Glomerular visceral epithelial cell (primary cell): ENCODE data around the gene LYRM2.
"Not testable (repeated sequence)": the region's sequence is repeated elsewhere in the genome, so short reads cannot be mapped to it uniquely, and the experiment has no call there.

Experiments
- DNase-seq: peaks from one replicate; pipeline ENCODE4 v3.0.0-alpha.2; 2016; ENCODE audit errors: extremely low spot score

Gene LYRM2

DNA sequence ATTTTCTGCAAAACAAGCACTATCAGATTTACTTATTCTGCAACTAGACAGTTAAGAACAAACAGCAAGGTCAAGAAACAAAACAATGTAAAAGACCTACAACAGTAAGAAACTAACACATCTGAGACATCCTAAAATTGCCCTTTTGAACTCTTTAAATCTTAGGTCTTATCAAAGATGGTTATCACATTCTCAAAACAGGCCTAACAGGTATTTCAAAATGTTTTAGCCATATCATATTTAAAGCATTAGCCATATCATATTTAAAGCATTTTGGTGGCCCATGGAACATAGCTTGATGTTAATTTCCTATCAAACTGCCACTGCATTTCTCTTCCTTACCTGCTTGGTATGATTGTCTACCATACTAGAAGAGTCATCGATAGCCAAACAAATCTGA is 11.1 kb upstream of the LYRM2 start:
- DNase-seq, result no peak

DNA sequence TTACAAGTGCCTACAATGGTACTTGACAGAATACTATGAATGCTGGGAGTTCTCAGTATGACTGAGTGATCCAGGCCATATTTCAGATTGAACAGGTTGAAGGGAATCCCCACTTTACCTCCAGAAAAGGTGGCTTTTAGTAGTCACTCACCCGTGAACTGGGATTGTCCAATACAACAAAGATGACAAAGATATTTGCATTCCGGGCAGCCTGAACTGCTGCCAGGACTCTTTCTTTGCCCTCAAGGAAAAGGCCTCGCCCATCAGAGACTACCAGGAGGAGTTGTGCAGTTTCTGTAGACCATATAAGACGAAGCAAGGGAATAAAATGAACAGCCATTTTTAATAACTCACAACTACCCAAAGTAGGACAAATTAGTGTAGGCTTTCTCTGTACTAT is 6.3 kb upstream of the LYRM2 start:
- no peak for DNase-seq

DNA sequence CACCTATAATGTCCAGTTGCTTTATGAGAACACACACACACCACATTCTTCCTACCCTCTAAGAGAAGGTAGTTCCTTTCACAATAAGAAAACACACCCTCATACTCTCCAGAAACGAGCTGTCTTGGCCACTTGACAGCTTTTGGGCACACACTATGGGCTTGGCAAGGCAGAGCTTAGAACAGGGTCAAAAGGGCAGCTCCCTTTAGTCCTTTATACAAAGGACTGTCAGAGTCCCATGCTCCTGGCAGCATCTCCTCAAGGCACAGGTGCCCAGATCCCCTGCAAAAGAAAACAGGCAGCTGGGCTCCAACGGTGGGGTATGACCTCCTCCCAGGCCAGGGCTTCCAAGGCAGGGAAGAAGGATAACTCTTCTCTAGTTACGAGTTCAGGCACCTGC is 4.9 kb upstream of the LYRM2 start:
- DNase-seq, result no peak

DNA sequence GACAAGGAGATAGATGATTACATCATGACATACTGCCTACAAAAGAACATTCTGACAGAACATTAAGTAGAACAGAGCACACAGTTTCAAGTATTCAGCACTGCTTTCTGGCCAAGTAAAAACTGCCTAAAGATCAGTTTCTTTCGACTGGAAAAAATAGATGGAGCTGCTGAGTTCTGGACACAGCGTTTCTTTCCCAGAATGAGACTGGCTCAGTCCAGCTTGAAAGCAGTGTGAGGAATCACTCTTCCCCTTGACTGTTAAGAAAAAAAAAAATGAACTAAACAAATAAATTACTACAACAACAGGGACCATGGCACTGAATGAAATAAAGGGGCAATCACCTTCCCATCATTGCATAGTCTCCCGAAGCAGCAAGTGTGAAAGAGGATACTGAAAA is 4.4 kb upstream of the LYRM2 start:
- DNase-seq, result no peak

DNA sequence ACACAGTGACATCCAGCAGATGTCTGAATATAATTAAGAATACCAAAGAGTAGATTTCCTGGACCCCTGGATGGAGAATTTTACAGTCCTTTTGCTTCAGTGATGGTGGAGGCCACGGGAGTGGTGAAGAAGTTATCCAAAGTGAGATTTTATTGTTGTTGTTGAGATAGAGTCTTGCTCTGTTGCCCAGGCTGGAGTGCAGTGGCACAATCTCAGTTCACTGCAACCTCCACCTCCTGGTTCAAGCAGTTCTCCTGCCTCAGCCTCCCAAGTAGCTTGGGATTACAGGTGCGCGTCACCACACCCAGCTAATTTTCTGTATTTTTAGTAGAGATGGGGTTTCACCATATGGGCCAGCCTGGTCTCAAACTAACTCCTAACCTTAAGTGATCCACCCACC is 3.0 kb upstream of the LYRM2 start:
- not testable (repeated sequence) for DNase-seq

DNA sequence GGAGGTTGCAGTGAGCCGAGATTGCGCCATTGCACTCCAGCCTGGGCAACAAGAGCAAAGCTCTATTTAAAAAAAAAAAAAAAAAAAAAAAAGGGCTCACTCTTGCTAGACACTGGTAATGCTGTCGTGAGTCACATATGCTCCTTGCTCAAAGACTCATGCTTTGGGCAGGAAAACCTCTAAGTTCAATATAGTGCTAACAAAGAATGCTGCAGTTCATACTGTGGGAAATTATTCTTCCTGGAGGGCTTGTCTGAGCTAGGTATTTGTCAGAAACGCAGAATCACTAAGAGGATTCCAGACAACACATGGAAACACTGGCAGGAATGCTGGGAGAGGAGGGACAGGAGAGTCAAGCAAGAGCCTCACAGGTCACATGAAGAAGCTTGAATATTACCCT is 2.3 kb upstream of the LYRM2 start:
- DNase-seq, result peak; percentile 53

DNA sequence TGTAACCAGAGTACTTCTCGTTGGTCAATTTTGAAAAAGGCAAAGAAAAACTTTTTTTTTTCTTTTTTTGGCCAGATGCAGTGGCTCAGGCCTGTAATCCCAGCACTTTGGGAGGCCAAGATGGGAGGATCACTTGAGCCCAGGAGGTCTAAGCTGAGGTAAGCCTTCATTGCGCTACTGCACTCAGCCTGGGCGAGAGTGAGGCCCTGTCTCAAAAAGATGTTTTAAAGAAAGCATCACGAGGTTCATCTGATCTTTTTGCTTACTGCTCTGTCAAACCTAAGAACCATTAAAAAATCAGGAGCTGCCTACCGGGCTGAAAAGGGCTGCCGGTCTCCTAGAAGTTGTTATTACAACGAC is 607 bp downstream of the LYRM2 start:
- no peak for DNase-seq

DNA sequence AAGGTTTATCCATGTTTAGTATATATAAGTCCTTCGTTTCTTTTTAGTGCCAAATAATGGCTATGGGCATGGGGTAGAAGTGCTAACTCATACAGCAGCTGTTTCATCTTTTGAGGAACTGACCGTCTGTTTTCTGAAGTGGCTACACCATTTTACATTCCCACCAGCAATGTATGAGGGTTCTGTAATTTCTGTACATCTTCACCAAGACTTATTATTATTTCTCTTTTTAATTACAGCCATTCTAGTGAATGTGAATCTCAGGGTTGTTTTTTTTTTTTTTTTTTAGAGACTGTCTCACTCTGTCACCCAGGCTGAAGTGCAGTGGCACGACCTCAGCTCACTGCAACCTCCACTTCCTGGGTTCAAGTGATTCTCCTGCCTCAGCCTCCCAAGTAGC is 2.1 kb downstream of the LYRM2 start:
- DNase-seq, result not testable (repeated sequence)

DNA sequence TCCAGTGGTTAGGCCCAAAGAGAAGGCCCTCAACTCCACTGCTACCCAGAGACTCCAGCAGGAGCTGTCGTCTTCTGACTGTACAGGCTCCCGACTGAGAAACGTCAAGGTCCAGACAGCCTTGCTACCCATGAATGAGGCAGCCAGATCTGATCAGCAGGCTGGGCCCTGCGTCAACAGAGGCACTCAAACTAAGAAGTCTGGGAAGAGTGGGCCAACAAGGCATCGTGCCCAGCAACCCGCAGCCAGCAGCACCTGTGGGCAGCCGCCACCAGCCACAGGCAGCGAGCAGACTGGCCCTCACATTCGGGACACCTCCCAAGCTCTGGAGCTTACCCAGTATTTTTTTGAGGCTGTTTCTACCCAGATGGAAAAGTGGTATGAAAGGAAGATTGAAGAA is 8.1 kb downstream of the LYRM2 start:
- no peak for DNase-seq

DNA sequence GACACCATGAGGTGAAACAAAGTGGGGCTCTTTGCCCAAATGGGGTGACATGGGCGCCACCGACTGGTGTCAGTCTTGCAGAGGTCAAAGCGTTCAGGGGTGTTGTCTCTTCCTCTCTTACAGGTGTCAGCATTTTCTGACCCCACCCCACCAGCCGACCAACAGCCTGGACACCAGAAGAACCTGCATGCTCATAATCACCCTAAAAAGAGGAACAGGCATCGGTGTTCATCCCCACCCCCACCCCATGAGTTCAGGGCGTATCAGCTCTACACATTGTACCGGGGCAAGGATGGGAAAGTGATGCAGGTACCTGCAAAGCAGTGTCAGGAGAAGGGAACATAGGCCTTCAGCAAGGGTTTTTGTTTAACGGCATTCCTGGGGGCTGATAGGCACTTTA is 14.8 kb downstream of the LYRM2 start:
- DNase-seq, result no peak

DNA sequence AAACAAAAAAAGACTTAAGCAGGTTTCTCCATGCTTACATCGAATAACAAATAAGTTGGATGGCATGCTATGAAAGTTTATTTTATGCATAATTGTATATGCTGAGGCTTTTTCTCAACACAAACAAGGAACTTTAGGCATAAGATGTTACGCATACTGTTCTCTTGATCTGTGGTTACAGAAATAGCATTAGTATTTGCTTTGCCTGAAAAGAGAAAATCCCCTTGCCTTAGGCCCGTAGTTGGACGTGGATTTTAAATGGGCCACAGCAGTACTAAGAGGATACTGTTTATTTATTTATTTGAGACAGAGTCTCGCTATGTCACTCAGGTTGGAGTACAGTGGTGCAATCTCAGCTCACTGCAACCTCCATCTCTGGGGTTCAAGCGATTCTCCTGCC is 19.0 kb downstream of the LYRM2 start:
- DNase-seq, result no peak

DNA sequence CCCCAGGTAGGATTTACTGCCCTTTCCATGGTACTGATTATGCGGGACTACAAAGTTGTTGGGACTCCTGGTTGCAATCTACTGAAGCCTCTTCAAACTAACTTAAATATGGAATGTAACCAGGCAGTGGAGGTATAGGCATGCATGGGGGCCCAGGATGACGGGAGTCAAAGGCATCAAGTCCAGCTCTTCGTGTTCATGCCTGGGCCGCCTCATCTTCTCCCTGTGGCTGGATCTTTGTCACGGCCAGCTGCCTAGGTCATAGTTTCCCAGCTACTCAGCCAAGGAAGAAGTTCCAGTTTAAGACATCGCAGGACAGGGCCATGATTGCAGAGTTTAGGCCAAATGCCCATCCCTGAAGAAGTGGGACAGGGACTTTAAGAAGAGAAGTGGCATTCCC is 20.5 kb downstream of the LYRM2 start:
- no peak for DNase-seq

DNA sequence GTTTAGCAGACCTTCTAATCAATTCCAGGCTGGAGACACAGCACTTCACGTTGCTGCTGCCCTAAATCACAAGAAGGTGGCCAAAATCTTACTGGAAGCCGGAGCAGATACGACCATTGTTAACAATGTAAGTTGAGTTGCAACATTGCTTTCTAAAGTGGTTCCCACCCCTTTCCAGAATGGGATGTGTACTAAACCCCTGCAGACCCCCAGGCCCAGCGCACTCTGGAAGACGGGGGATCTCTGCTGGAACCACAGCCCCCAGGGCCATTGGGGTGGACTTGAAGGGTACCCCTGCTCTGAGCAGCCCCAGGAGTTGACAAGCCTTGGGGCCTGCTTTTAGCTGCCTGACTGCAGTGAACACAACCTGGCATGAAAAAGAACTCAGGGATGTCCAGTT is 22.0 kb downstream of the LYRM2 start:
- no peak for DNase-seq

DNA sequence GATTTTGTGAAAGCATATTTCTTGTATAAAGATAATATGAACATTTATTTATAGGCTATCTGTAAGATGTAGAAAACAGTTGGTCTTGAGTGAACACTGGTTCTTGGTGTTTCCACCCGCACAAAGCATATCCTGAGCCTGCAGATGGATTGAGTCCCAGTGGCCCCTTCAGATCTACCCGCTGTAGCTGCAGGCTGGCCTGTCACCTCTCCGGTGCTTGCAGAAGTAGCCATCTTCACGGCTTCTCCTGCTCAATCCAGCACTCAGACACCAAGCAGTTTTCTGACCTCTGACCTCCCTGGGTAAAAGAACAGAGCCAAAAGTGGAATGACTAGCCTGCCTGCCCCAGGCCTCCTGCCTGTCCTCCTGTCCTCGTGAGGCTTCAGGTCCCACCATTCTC is 22.7 kb downstream of the LYRM2 start:
- DNase-seq, result no peak

DNA sequence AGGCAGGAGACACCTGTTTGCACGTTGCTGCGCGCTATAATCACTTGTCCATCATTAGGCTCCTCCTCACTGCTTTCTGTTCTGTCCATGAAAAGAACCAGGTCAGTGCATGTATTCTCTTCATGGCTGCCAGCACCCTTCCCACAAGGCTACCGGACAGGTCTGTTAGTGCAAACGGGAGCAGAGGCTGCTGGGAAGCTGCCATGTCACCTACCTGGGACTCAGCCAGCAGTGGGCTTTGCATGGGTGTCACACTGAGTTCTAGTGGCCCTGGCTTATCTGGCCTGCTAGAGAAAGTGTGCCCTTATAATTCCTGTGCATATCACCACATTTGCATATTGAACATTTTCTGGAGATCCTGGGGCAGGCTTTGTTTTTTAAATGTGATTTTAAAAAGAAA is 24.8 kb downstream of the LYRM2 start:
- DNase-seq, result no peak

DNA sequence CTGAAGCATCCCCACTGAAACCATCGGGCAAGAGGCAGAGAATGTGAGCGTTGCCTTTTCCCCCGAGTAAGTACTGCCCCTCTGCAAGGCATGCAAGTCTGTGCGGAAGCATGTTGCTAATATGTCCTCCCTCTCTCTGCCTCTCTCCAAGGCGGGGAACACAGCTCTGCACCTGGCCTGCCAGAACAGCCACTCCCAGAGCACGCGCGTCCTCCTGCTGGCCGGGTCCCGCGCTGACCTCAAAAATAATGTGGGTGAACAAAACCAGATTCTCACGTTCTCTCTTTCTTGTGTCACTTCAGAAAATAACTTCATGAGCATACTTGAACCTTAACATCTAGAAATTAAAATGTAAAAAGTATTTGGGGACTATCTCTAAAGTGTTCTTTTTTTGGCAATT is 26.4 kb downstream of the LYRM2 start:
- DNase-seq, result peak; percentile 6

DNA sequence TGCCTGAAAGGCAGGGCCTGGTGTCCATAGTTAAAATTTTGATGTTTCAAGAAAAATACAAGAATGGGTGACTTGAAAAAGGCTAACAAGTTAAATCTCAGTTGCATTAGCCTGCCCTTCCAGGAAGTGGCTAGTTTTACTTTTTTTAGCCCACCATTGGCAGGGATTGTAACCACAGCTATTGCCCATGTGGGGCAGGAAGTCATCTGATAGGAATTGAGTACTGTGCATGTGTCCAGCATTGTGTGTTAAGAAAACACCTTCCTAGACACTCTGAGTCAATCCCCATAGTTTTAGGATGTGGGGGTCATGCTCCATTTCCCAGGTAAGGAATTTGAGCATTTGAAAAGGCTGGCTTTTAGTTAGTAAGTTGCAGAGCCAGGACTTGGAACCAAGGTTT is 26.9 kb downstream of the LYRM2 start:
- DNase-seq, result peak; percentile 57

DNA sequence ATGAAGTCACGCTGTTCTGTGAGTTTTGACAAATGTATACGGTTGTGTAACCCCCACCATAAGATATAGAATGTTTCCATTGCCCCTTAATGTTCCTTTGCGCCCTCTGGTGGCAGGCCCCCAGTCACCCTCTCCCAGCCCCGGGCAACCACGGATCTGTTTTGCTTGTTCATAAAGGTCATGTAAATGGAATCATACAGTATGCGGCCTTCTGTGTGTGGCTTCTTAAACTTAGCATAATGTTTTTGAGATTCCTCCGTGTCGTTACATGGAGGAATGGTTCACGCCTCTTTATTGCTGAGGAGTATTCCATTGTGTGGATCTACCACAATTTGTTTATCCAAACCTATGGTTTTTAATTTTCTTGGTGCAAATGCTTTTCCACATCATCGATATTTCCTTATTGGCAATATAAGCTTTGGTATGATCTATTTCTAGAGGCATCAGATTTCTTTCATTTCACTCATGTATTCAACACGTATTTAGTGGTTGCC is 28.4 kb downstream of the LYRM2 start:
- DNase-seq, result peak; percentile 38

DNA sequence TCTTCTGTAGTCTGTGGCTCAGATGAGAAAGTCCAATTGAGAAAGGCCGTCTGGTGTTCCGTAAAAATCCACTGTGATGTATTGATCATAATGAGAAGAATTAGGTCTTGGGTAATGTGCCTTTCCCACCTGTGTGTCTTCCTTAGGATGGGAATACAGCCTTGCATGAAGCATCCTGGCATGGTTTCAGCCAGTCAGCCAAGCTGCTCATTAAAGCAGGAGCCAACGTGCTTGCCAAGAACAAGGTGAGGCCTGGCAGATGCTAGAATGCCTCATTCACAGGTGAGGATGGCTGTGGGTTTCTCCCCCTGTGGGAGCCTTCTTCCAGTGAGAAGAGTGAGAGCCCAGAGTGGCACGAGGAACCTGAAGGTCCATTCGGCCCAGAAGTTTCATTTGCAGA is 32.7 kb downstream of the LYRM2 start:
- no peak for DNase-seq

DNA sequence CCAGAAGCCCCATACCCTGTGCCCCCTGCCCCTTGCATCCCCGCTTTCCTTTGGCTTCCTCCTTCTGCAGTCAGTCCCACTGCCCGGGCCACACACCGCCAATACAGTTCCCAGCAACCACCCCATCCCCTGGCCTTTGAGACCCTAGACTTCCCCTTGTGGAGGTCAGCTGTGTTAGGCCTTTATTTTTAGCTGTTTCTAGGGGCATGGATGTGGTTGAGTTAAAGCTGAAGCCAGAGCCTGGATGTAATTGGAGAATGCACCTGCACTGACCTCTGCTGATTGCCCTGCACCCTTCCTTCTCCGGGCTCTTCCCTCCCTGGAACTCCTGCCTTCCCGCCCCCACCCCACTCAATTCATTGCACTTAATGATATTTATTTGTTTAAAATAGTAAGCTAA is 33.9 kb downstream of the LYRM2 start:
- no peak for DNase-seq

DNA sequence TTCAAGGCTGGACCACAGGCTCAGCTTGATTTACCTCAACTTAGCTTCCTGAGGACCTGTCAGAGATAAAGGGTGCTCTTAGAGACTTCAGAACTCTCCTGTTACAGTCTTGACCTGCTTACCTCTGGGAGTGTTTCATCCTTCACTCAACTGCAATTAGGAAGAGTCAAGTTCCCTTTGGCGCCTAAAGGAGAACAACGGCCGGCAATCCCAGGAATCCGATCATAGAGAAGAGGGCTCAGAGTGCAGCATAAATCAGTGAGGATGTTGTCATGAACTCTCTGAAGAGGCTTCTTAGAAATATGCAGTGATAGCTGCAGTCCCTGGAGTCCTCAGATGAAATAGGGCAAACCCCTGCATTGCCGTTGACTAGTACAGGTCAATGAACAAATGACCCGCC is 36.4 kb downstream of the LYRM2 start:
- no peak for DNase-seq

DNA sequence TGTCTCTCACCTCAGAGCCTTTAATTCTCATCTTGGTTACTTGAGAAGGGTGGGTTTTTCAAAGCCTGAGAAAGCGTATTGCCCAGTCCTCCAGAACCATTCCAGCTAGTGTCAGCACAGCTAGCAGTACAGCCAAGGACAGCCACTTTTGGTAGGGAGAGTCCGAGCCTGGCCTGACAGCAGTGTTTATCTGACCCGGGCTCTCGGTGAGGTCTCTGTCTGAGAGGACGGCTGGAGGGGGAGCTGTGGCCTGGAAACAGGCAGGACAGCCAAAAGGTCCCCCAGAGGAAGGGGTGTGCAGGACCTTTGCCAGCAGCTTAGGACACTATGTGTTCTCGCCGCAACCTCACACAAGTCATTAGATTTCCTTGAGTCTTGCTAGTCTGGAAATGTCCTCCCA is 38.8 kb downstream of the LYRM2 start:
- no peak for DNase-seq

DNA sequence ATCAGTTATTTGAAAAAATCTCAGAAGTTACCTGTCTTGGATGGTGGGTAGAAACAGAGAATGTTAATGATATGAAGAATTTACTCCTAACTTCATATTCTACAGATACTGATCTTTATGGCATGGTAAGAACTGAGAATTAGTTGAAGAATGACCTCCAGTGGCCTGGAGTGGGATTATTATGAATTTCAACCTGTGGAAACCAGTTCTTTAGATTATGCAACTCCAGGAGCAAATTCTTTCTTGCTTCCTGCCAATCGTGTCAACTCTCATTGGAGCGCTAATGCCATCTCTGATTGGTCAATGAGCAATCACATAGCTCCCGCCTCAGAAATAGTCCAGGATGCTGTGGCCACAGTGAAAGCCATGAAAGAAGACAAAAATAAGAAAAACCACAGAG is 40.6 kb downstream of the LYRM2 start:
- peak; percentile 58 for DNase-seq

DNA sequence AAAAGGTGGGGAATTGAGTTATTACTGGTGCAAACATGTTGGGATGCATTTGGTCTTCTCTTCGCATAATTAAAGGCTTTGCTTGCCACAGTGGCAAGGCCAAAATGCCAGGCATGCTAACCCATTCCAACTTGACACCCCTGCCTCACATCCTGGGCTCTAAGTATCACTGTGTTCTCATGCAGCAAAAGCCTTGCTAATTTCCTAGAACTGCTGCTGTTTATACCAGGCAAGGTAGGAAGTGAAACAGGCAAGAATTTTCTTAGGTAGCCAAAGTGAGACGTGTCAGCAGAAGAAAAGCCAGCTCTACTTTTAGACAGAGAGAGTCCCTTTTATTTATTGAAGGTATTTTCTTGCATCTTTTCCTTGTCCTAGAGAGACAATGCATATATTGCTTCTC is 41.2 kb downstream of the LYRM2 start:
- no peak for DNase-seq

DNA sequence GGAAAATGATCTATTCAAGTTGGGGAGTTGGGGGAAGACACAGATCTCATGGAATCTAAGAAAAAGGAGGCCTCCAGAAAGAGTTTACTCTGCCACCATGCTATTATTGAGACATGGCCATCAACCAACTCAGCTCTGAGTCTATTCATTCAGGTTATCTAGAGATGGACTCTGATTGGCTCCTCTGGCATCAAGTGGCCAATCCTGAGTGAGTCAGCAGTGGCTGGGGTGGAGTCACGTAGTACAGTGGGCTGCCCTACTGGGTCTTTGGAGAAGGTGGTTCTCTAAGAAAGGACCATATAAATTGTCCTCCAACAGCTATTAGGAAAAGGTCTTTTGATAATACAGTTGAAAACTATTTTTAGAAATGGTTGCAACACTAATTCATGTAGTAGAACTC is 42.1 kb downstream of the LYRM2 start:
- no peak for DNase-seq
